ENCODE results near the gene ACADM.

- no peak for TF ChIP-seq EZH2 (IDR thresholded peaks at IDR 0.05)
- no peak for TF ChIP-seq POLR2AphosphoS5 (IDR thresholded peaks at IDR 0.05; ENCODE audit: borderline replicate concordance, low read depth, low read length)
These were observed 13.7 kb upstream of the ACADM start for GRCh38 chr1:75710832-75711231.

Data from SK-N-MC (cell line).